ENCODE measurements around the gene ZNF774.

DNA sequence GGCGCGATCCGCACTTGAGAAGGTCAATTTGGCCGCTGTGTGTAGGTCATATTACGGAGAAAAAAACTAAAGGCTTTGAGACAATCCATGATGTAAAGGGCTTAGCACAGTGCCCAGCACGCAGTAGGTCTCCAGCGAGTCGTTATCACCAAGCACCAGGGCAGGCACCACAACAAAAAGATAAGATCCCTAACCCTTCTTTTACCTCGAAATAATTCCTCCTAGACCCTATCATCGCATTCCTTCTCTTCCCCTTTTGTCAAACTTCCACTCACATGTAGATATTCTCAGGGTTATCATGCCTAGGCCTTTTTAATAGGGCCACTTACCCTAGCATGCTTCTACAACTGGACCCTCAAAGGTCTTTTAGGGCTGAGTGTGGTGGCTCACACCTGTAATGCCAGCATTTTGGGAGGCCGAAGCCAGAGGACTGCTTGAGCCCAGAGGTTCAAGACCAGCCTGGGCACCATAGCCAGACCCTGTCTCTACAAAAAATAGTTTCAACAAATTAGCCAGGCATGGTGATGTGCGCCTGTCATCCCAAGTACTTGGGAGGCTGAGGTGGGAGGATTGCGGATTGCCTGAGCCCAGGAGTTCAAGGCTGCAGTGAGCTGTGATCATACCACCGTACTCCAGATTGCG, 13.5 kb downstream of the ZNF774 start:
- TF ChIP-seq CTCF (IDR thresholded peaks at IDR 0.05; ENCODE audit: insufficient read depth, low read length), result no peak
- no peak for TF ChIP-seq REST (IDR thresholded peaks at IDR 0.05; ENCODE audit: insufficient replicate concordance, low read depth)
- no peak for TF ChIP-seq SPI1 (IDR thresholded peaks at IDR 0.05; ENCODE audit: borderline replicate concordance, low read depth)
- TF ChIP-seq POLR2AphosphoS5 (IDR thresholded peaks at IDR 0.05; ENCODE audit: low read depth), result no peak
- TF ChIP-seq GABPA (IDR thresholded peaks at IDR 0.05; ENCODE audit: low read depth), result no peak

Data from HL-60 (cell line).